ENCODE data around the gene SND1.

Gene SND1

DNA sequence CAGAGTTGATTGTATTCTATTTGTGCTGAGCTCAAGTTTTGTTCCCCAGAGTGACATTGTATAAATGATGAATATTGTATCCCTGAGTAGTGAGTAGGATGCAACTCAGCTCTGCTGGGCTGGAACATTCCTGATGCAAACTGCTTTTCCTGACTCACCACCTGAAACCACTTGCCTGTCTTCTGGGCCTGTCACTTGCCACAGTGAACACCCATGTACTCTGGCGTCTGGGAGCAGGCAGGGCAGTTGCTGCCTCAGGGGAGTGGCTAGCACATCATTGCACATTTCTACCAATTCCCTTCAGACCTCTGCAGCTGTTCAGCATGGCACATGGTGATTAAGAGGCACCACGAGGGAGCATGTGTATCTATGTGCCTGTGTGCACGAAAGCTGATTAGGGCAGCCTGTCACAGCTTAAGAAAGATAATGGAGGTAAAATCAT lies 157.3 kb downstream of the SND1 start:
- Histone ChIP-seq H3K4me1 (ENCODE audit: control insufficient read depth, insufficient read depth, low read length, poor library complexity, severe bottlenecking) (no peaks in the 10 kb centered on the region), H3K27ac (ENCODE audit: insufficient read depth, low read length, poor library complexity, severe bottlenecking) (no peak overlapping the region), H3K36me3 (ENCODE audit: control insufficient read depth, insufficient read depth, low read length) (peaks cover 3% of the 10 kb centered on the region), H3K27me3 (replicated peaks; ENCODE audit: control insufficient read depth, insufficient read depth, low read length, poor library complexity, severe bottlenecking) (no peaks in the 10 kb centered on the region), H3K4me3 (ENCODE audit: insufficient read depth, low read depth, low read length, poor library complexity, severe bottlenecking) (no peak overlapping the region), H3K9me3 (ENCODE audit: control insufficient read depth, low read length) (no peaks in the 10 kb centered on the region)
- no peak for DNase-seq

DNA sequence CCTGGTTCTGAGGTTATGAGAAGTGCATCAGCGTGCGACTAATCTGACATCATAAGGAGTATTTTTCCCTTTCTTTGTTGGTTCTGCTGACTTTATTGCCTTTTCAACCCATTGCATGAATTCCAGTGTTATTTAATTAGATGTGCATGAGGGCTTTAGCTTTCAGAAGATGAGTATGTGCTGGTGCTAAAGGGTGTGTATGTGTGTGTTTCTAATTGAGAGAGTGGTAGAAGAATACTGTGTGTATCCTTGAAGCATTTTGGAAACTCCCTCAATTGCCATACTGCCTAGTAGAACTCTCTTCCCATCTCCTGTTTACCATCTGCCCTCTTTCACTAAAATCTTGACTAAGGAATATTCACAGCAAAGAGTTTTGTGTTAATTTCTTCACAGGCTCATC lies 158.1 kb downstream of the SND1 start:
- no peaks in the 10 kb centered on the region for H3K4me1 ChIP-seq (ENCODE audit: control insufficient read depth, insufficient read depth, low read length, poor library complexity, severe bottlenecking)
- H3K27me3 ChIP-seq (replicated peaks; ENCODE audit: control insufficient read depth, insufficient read depth, low read length, poor library complexity, severe bottlenecking): no peaks in the 10 kb centered on the region
- H3K27ac ChIP-seq (ENCODE audit: insufficient read depth, low read length, poor library complexity, severe bottlenecking): no peak overlapping the region
- H3K36me3 ChIP-seq (ENCODE audit: control insufficient read depth, insufficient read depth, low read length): peaks cover 3% of the 10 kb centered on the region
- no peaks in the 10 kb centered on the region for H3K9me3 ChIP-seq (ENCODE audit: control insufficient read depth, low read length)
- DNase-seq: no peak
- H3K4me3 ChIP-seq (ENCODE audit: insufficient read depth, low read depth, low read length, poor library complexity, severe bottlenecking): no peak overlapping the region

DNA sequence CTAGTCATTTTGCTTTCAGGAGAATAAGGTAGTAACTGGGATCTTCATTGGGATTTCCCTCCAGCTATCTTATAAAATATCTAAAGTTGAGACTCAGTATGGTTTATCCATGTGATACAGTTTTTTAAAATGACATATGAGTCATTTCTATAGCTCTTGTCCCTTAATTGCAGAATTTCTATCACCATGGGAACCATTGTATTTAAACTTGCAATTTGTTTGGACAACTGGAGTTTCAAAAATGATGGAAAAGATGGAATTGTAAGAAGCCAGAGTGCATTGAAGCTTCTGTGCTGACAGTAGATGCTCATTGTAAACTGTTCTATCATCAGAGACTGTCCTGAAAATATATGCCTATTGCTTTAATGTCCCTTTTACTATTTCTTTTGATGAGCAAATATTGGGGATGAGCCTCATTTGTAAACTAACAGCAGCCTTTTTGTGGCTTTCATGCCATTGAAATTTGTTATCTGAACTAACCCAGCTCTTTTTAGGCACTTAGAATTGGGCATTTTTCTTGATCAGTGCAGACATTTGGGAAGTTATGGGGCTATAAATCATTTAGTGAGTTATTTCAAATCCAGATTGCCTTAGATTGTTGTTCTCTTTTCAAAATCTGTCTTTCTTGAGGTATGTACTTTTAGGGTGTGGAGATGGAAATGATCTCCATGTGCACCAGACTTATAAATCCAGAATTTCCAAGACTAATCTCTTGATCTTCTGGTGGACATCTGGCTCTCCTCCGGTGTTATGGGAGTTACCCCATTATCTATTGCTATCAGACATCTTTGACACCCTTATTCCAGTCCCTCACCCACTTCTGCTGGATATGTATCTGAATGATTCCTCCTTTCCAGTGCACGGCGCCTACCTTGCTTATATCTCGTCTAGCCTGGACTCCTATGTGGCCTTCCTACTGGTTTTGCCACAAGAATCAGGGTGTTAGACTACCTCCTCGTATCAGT lies 159.0 kb downstream of the SND1 start:
- Histone ChIP-seq H3K9me3 (ENCODE audit: control insufficient read depth, low read length) (no peaks in the 10 kb centered on the region), H3K27ac (ENCODE audit: insufficient read depth, low read length, poor library complexity, severe bottlenecking) (no peak overlapping the region), H3K27me3 (replicated peaks; ENCODE audit: control insufficient read depth, insufficient read depth, low read length, poor library complexity, severe bottlenecking) (no peaks in the 10 kb centered on the region), H3K4me3 (ENCODE audit: insufficient read depth, low read depth, low read length, poor library complexity, severe bottlenecking) (no peak overlapping the region), H3K4me1 (ENCODE audit: control insufficient read depth, insufficient read depth, low read length, poor library complexity, severe bottlenecking) (no peaks in the 10 kb centered on the region), H3K36me3 (ENCODE audit: control insufficient read depth, insufficient read depth, low read length) (peaks cover 3% of the 10 kb centered on the region)
- no peak for DNase-seq

DNA sequence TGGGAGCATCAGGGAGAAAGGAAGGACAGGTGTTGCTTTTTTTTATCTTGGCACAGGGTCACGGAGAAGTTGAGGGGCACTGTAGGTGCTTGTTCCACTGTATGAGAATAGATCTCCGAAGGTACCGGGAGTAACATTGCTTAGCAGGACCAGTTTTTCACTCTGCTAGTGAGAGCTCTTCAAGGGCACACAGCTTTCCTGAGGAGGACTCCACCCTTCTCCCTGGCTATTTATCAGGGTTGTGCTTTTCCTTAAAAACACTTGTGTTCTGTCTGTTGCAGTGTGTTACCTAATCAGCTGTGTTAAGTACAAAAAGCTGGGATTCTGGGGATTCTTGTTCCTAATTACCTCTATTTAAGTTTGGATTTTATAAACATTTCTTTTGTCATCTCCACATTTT lies 160.5 kb downstream of the SND1 start:
- Histone ChIP-seq H3K4me3 (ENCODE audit: insufficient read depth, low read depth, low read length, poor library complexity, severe bottlenecking) (no peak overlapping the region), H3K27ac (ENCODE audit: insufficient read depth, low read length, poor library complexity, severe bottlenecking) (no peak overlapping the region), H3K4me1 (ENCODE audit: control insufficient read depth, insufficient read depth, low read length, poor library complexity, severe bottlenecking) (no peaks in the 10 kb centered on the region), H3K27me3 (replicated peaks; ENCODE audit: control insufficient read depth, insufficient read depth, low read length, poor library complexity, severe bottlenecking) (no peaks in the 10 kb centered on the region), H3K9me3 (ENCODE audit: control insufficient read depth, low read length) (no peaks in the 10 kb centered on the region), H3K36me3 (ENCODE audit: control insufficient read depth, insufficient read depth, low read length) (peaks cover 3% of the 10 kb centered on the region)
- no peak for DNase-seq

DNA sequence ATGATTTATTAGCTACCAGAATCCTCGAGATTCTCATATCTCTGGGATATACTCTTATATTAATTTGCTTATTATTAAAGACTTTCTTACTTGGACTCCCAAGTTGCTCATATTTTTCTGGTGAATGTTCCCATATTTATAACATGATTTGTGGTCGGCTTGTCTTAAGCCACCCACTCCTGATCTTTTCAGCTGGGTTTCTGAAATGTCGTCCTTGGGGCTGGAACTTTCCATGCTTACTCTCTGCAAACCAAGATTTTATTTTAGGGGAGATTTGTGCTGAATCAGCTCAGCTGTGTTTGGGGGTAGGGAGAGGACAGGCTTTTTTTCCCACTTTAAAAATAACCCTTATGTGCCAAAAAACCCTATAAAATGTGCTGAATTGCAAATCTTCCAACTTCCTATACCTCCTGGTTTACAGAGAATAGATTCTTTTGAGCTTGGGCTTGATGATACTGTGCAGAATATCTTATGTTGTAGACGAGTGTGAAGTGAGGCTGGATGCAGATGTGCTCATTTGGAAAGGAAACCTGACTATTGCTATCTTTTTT lies 162.1 kb downstream of the SND1 start:
- no peaks in the 10 kb centered on the region for H3K27me3 ChIP-seq (replicated peaks; ENCODE audit: control insufficient read depth, insufficient read depth, low read length, poor library complexity, severe bottlenecking)
- no peak overlapping the region for H3K27ac ChIP-seq (ENCODE audit: insufficient read depth, low read length, poor library complexity, severe bottlenecking)
- H3K4me1 ChIP-seq (ENCODE audit: control insufficient read depth, insufficient read depth, low read length, poor library complexity, severe bottlenecking): no peaks in the 10 kb centered on the region
- H3K4me3 ChIP-seq (ENCODE audit: insufficient read depth, low read depth, low read length, poor library complexity, severe bottlenecking): no peak overlapping the region
- no peaks in the 10 kb centered on the region for H3K36me3 ChIP-seq (ENCODE audit: control insufficient read depth, insufficient read depth, low read length)
- no peaks in the 10 kb centered on the region for H3K9me3 ChIP-seq (ENCODE audit: control insufficient read depth, low read length)
- no peak for DNase-seq

DNA sequence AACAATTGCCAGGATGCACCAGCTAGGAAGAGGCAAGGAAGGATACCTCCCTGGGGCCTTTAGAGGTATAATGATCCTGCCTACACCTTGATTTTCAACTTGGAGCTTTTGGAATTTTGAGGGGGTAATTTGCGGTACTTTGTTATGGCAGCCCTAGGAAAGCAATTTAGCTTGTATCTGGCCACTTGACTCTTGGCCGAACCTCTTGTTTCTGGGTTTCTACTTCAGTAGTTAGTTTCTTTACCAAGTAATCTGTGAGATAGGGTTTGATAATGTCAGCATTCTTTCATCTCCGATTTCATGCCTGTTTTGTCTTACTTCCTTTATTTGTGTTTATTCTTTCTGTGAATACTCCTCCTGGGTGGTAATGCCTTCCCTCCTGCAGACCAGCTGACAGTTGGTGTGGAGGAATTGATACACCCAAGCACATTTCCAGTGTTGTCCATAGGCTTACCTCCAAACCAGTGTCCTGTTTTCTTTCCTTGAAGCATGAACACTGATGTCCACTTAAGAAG lies 163.7 kb downstream of the SND1 start:
- DNase-seq: no peak
- no peaks in the 10 kb centered on the region for H3K27me3 ChIP-seq (replicated peaks; ENCODE audit: control insufficient read depth, insufficient read depth, low read length, poor library complexity, severe bottlenecking)

DNA sequence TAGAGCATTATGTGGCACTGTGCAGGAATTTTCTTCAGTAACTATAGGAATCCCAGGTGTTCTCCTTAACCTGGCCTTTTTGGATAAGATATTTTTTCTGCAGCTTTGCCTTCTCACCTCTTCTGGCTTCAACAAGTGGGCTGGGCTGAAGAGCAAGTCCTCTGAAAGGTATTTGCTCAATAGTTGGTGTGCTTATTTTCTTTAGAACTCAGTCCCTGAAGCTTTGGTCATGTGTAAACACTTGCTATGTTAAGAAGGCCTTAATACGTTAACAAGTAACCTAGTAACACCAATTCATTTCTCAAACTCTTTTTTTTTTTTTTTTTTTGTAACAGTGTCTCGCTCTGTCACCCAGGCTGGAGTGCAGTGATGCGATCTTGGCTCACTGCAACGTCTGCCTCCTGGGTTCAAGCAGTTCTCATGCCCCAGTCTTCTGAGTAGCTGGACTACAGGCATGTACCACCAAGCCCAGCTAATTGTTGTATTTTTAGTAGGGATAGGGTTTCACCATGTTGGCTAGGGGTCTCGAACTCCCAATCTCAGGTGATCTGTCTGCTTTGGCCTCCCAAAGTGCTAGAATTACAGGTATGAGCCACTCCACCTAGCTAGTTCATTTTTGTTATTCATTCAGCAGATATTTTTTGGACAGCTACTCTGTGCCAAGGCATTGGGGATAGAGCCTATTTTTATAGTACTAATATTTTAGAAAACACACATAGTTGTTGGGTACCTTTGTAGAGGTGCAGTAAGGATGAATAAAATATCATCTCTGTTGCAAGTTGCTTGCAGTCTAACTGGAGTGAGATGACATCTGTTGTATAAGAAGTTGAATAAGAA lies 164.6 kb downstream of the SND1 start:
- Histone ChIP-seq H3K36me3 (ENCODE audit: control insufficient read depth, insufficient read depth, low read length) (no peaks in the 10 kb centered on the region), H3K4me1 (ENCODE audit: control insufficient read depth, insufficient read depth, low read length, poor library complexity, severe bottlenecking) (no peaks in the 10 kb centered on the region)
- DNase-seq: no peak

More for the DNA sequence above, 163.7 kb downstream of the SND1 start:
- Histone ChIP-seq H3K27ac (ENCODE audit: insufficient read depth, low read length, poor library complexity, severe bottlenecking) (no peak overlapping the region), H3K9me3 (ENCODE audit: control insufficient read depth, low read length) (no peaks in the 10 kb centered on the region), H3K36me3 (ENCODE audit: control insufficient read depth, insufficient read depth, low read length) (no peaks in the 10 kb centered on the region), H3K4me1 (ENCODE audit: control insufficient read depth, insufficient read depth, low read length, poor library complexity, severe bottlenecking) (no peaks in the 10 kb centered on the region), H3K4me3 (ENCODE audit: insufficient read depth, low read depth, low read length, poor library complexity, severe bottlenecking) (no peak overlapping the region)

DNA sequence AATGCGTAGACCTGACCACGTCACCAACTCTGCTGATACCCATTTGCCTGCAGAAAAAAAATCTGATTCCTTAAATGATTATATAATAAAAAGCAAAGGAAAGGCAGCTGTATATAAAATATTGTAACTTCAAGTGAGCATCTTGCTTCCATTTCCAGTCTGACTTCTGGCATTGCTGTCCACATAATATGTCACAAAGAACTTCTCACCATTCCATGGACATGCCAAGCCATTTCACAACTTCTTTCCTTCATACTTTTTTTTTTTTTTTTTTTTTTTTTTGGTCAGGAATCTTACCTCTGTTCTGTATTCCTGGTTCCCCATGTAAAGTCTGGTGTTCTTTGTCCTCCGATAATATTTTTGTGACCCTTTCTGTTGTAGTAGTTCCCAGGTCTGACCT lies 165.5 kb downstream of the SND1 start:
- Histone ChIP-seq H3K36me3 (ENCODE audit: control insufficient read depth, insufficient read depth, low read length) (no peaks in the 10 kb centered on the region), H3K4me1 (ENCODE audit: control insufficient read depth, insufficient read depth, low read length, poor library complexity, severe bottlenecking) (no peaks in the 10 kb centered on the region), H3K27ac (ENCODE audit: insufficient read depth, low read length, poor library complexity, severe bottlenecking) (no peak overlapping the region), H3K27me3 (replicated peaks; ENCODE audit: control insufficient read depth, insufficient read depth, low read length, poor library complexity, severe bottlenecking) (no peaks in the 10 kb centered on the region), H3K4me3 (ENCODE audit: insufficient read depth, low read depth, low read length, poor library complexity, severe bottlenecking) (no peak overlapping the region), H3K9me3 (ENCODE audit: control insufficient read depth, low read length) (no peaks in the 10 kb centered on the region)
- no peak for DNase-seq

More for the DNA sequence above, 164.6 kb downstream of the SND1 start:
- no peaks in the 10 kb centered on the region for H3K27me3 ChIP-seq (replicated peaks; ENCODE audit: control insufficient read depth, insufficient read depth, low read length, poor library complexity, severe bottlenecking)
- H3K9me3 ChIP-seq (ENCODE audit: control insufficient read depth, low read length): no peaks in the 10 kb centered on the region
- H3K4me3 ChIP-seq (ENCODE audit: insufficient read depth, low read depth, low read length, poor library complexity, severe bottlenecking): no peak overlapping the region
- no peak overlapping the region for H3K27ac ChIP-seq (ENCODE audit: insufficient read depth, low read length, poor library complexity, severe bottlenecking)

DNA sequence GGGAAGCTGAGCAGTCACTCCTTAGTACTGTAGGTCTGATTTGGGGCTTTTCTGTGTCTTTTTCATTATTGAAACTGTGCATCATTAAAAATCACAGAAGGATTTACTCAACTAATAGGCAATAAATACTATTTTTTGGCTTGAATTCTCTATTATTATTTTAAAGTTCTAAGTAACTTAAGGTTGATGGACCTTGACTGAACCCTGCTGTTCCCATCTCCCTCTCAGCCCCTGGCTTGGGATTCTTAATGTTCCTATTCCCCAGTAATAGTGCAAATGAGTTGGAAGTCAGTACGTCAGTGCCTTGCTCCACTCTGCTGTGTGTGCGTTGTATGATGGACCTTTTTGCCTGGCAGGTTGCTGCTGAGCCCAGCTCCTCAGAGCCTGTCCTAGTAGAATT lies 166.3 kb downstream of the SND1 start:
- H3K27me3 ChIP-seq (replicated peaks; ENCODE audit: control insufficient read depth, insufficient read depth, low read length, poor library complexity, severe bottlenecking): no peaks in the 10 kb centered on the region
- H3K4me1 ChIP-seq (ENCODE audit: control insufficient read depth, insufficient read depth, low read length, poor library complexity, severe bottlenecking): no peaks in the 10 kb centered on the region
- DNase-seq: no peak
- no peaks in the 10 kb centered on the region for H3K9me3 ChIP-seq (ENCODE audit: control insufficient read depth, low read length)
- no peak overlapping the region for H3K4me3 ChIP-seq (ENCODE audit: insufficient read depth, low read depth, low read length, poor library complexity, severe bottlenecking)
- H3K36me3 ChIP-seq (ENCODE audit: control insufficient read depth, insufficient read depth, low read length): no peaks in the 10 kb centered on the region
- H3K27ac ChIP-seq (ENCODE audit: insufficient read depth, low read length, poor library complexity, severe bottlenecking): no peak overlapping the region
